NB4 (cell line): ENCODE measurements around the gene TMEM229B.

Experiments used
- POLR2A ChIP-seq: IDR thresholded peaks from 2 replicates; pipeline ENCODE4 v1.6.1; 2011; ENCODE audit warnings: mild to moderate bottlenecking; ENCODE audit not compliant: insufficient read length; ENCODE audit errors: extremely low read depth
- TF ChIP-seq, protein P1 (sequence below): IDR thresholded peaks from one replicate; pipeline ENCODE4 v1.5.1; 2012; ENCODE audit warnings: low read depth, low read length

DNA sequence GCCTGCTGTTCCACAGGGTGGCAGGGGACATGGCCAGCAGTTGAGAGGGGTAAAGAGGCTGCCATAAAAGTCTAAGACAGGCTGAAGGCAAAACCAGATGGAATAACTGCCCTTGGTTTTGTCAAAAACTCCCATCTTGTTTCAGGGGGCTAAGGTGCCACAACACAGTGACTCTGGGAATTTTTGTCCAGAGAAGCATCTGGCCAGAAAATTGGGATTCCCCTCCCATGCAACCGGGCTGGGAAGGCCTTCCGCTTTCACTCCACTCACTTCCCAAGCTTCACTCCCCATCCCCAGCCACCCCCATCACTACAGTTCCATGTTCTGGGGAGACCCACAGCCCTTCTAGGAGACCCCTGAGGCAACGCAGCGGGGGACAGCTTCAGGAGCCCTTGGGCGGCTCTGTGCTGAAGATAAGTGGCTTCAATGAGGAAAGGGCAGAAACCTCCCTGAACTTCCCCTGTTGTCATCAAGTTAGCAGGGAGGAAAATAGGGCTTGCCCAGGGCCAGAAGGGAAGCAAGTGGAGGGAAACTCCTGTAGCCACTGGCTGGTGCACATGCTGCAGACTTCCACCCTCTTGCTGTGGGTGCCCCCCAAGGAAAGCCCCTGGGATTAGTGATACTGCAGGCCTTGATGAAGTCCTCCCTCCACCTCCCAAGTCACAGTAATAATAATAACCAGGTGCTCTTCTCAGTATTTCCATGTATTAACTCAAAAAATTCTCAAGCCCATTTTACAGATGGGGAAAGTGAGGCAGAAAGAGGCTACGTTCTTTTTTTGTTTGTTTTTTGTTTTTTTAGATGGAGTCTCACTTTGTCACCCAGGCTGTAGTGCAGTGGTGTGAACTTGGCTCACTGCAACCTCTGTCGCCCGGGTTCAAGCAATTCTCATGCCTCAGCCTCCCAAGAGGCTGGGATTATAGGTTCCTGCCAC lies 6.0 kb downstream of the TMEM229B start:
- TF ChIP-seq, protein P1, sequence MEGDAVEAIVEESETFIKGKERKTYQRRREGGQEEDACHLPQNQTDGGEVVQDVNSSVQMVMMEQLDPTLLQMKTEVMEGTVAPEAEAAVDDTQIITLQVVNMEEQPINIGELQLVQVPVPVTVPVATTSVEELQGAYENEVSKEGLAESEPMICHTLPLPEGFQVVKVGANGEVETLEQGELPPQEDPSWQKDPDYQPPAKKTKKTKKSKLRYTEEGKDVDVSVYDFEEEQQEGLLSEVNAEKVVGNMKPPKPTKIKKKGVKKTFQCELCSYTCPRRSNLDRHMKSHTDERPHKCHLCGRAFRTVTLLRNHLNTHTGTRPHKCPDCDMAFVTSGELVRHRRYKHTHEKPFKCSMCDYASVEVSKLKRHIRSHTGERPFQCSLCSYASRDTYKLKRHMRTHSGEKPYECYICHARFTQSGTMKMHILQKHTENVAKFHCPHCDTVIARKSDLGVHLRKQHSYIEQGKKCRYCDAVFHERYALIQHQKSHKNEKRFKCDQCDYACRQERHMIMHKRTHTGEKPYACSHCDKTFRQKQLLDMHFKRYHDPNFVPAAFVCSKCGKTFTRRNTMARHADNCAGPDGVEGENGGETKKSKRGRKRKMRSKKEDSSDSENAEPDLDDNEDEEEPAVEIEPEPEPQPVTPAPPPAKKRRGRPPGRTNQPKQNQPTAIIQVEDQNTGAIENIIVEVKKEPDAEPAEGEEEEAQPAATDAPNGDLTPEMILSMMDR = no peak
- TF ChIP-seq POLR2A = no peak
